HG03045 (cell line): Measurements from ENCODE around the gene CHID1.

Experiments
- ATAC-seq: cut with Tn5 transposase; IDR thresholded peaks from one replicate; pipeline ENCODE4 v1.9.1; 2021; ENCODE audit warnings: mild to moderate bottlenecking, moderate library complexity; ENCODE audit not compliant: unreplicated experiment

Gene CHID1

GRCh38 chr11:910589-911030 is at the start of gene CHID1:
CHID1 (minus strand) TSS chr11:910810; CDS start chr11:904816, 5,994 bp downstream.
- ATAC-seq: peak; percentile 87

- no peak for ATAC-seq
Measured at GRCh38 chr11:959608-960007, 49.0 kb upstream of the CHID1 start.

- ATAC-seq: no peak
Measured at GRCh38 chr11:959027-959426, 48.4 kb upstream of the CHID1 start.

- no peak for ATAC-seq
Measured at GRCh38 chr11:958101-958500, 47.5 kb upstream of the CHID1 start.

- ATAC-seq: no peak
Measured at GRCh38 chr11:957212-957920, 46.8 kb upstream of the CHID1 start.

- ATAC-seq: no peak
Measured at GRCh38 chr11:955154-956063, 44.8 kb upstream of the CHID1 start.

- ATAC-seq: no peak
Measured at GRCh38 chr11:954392-955153, 44.0 kb upstream of the CHID1 start.

- ATAC-seq: no peak
Measured at GRCh38 chr11:953512-953911, 42.9 kb upstream of the CHID1 start.

GRCh38 chr11:952406-953385 is 42.1 kb upstream of the CHID1 start:
- ATAC-seq: no peak

GRCh38 chr11:951507-951906 is 40.9 kb upstream of the CHID1 start:
- no peak for ATAC-seq

- no peak for ATAC-seq
Measured at GRCh38 chr11:947744-948143, 37.1 kb upstream of the CHID1 start.

GRCh38 chr11:945986-946385 is 35.4 kb upstream of the CHID1 start:
- no peak for ATAC-seq

GRCh38 chr11:944711-945470 is 34.3 kb upstream of the CHID1 start:
- ATAC-seq: no peak

- no peak for ATAC-seq
Measured at GRCh38 chr11:942823-943222, 32.2 kb upstream of the CHID1 start.

GRCh38 chr11:940496-941135 is 30.0 kb upstream of the CHID1 start:
- no peak for ATAC-seq

- no peak for ATAC-seq
Measured at GRCh38 chr11:937841-938261, 27.2 kb upstream of the CHID1 start.

GRCh38 chr11:936199-936598 is 25.6 kb upstream of the CHID1 start:
- ATAC-seq: no peak

GRCh38 chr11:934527-934926 is 23.9 kb upstream of the CHID1 start:
- no peak for ATAC-seq

- ATAC-seq: no peak
Measured at GRCh38 chr11:933936-934335, 23.3 kb upstream of the CHID1 start.
